ENCODE data around the gene CR1L. TPM values are rescaled to one million over a fixed set of nuclear protein-coding genes. Genes with fewer than 3 reads are reported as not detected.

Gene CR1L
- total and polyA plus RNA-seq, 9 of the 15 experiments (the other 6 are each of a cell fraction or from before 2014, with no cell fraction given), result 10.1 to 74.8 (median 34.3) TPM

DNA sequence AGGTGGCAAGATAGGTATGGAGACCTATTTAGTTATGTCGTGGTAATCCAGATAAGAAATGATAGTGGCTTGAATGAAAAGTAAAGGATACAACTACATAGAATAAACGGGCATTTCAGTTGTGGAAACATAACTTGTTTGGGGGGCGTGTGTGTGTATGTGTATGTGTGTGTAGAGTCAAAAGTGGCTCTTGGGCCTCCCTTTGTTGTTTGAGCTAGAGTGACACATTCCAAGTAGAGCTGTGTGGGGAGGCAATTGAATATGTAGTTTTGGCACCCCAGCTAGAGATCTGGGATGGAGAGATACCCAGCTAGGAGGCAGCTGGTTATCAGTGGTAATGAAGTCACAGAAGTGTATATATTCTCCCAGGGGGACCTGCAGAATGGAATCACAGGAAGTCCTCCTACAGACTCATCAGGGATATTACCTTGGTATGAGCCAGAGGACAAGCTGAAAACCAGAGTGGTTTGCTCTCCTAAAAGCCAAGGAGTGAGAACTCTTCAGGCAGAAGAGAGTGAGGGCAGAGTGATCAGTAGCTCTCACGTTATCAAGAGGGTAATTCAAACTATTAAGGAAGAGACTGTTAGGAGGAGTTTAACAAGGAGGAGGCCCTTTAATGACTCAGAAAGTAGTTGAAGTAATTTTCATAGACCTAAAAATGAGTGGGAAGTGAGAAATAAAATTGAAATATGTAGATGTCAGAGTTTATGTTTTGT, 5.1 kb downstream of the CR1L start (continued):
- TF ChIP-seq, protein P1, sequence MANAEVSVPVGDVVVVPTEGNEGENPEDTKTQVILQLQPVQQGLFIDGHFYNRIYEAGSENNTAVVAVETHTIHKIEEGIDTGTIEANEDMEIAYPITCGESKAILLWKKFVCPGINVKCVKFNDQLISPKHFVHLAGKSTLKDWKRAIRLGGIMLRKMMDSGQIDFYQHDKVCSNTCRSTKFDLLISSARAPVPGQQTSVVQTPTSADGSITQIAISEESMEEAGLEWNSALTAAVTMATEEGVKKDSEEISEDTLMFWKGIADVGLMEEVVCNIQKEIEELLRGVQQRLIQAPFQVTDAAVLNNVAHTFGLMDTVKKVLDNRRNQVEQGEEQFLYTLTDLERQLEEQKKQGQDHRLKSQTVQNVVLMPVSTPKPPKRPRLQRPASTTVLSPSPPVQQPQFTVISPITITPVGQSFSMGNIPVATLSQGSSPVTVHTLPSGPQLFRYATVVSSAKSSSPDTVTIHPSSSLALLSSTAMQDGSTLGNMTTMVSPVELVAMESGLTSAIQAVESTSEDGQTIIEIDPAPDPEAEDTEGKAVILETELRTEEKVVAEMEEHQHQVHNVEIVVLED (CRISPR knock-in tag; IDR thresholded peaks at IDR 0.05), result no peak
- TF ChIP-seq KAT2B (IDR thresholded peaks at IDR 0.05; ENCODE audit: low read depth, low read length) (no peak), SMAD4 (CRISPR knock-in tag; conservative IDR thresholded peaks at IDR 0.05) (peak; percentile 74), ZNF24 (IDR thresholded peaks at IDR 0.05) (peak; percentile 37; the same call in 1 of the 2 replicates), ZNF133 (CRISPR knock-in tag; IDR thresholded peaks at IDR 0.05) (no peak), BMI1 (IDR thresholded peaks at IDR 0.05; ENCODE audit: low read length) (no peak), SP1 (CRISPR knock-in tag; IDR thresholded peaks at IDR 0.05) (peak; percentile 30; the same call in 1 of the 2 replicates), ZNF212 (CRISPR knock-in tag; IDR thresholded peaks at IDR 0.05) (0 out of 2 replicates have a peak, but pooled peaks have one; percentile 40), GTF2E2 (tag; IDR thresholded peaks at IDR 0.05) (no peak), TCF7L2 (IDR thresholded peaks at IDR 0.05; ENCODE audit: low read depth, low read length) (no peak; the same call in 1 of the 2 replicates), DMBX1 (CRISPR knock-in tag; IDR thresholded peaks at IDR 0.05; ENCODE audit: borderline replicate concordance) (peak; percentile 90), CBFA2T3 (IDR thresholded peaks at IDR 0.05) (peak; percentile 99), MTA3 (IDR thresholded peaks at IDR 0.05; ENCODE audit: borderline replicate concordance) (peak; percentile 69; the same call in 1 of the 2 replicates), ZNF583 (CRISPR knock-in tag; IDR thresholded peaks at IDR 0.05) (no peak), CHD2 (IDR thresholded peaks at IDR 0.05; ENCODE audit: low read depth, low read length) (no peak), YBX1 (IDR thresholded peaks at IDR 0.05) (no peak), CBX5 (IDR thresholded peaks at IDR 0.05; ENCODE audit: borderline replicate concordance, low read depth) (0 out of 2 replicates have a peak, but pooled peaks have one; percentile 38)
- TF ChIP-seq, protein P2, sequence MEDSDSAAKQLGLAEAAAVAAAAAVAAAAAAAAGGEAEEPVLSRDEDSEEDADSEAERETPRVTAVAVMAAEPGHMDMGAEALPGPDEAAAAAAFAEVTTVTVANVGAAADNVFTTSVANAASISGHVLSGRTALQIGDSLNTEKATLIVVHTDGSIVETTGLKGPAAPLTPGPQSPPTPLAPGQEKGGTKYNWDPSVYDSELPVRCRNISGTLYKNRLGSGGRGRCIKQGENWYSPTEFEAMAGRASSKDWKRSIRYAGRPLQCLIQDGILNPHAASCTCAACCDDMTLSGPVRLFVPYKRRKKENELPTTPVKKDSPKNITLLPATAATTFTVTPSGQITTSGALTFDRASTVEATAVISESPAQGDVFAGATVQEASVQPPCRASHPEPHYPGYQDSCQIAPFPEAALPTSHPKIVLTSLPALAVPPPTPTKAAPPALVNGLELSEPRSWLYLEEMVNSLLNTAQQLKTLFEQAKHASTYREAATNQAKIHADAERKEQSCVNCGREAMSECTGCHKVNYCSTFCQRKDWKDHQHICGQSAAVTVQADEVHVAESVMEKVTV (CRISPR knock-in tag; IDR thresholded peaks at IDR 0.05), result 0 out of 2 replicates have a peak, but pooled peaks have one; percentile 16
- TF ChIP-seq, protein P3, sequence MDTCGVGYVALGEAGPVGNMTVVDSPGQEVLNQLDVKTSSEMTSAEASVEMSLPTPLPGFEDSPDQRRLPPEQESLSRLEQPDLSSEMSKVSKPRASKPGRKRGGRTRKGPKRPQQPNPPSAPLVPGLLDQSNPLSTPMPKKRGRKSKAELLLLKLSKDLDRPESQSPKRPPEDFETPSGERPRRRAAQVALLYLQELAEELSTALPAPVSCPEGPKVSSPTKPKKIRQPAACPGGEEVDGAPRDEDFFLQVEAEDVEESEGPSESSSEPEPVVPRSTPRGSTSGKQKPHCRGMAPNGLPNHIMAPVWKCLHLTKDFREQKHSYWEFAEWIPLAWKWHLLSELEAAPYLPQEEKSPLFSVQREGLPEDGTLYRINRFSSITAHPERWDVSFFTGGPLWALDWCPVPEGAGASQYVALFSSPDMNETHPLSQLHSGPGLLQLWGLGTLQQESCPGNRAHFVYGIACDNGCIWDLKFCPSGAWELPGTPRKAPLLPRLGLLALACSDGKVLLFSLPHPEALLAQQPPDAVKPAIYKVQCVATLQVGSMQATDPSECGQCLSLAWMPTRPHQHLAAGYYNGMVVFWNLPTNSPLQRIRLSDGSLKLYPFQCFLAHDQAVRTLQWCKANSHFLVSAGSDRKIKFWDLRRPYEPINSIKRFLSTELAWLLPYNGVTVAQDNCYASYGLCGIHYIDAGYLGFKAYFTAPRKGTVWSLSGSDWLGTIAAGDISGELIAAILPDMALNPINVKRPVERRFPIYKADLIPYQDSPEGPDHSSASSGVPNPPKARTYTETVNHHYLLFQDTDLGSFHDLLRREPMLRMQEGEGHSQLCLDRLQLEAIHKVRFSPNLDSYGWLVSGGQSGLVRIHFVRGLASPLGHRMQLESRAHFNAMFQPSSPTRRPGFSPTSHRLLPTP (IDR thresholded peaks at IDR 0.05; ENCODE audit: borderline replicate concordance, extremely low read depth, insufficient read length), result no peak
- TF ChIP-seq, protein P4, sequence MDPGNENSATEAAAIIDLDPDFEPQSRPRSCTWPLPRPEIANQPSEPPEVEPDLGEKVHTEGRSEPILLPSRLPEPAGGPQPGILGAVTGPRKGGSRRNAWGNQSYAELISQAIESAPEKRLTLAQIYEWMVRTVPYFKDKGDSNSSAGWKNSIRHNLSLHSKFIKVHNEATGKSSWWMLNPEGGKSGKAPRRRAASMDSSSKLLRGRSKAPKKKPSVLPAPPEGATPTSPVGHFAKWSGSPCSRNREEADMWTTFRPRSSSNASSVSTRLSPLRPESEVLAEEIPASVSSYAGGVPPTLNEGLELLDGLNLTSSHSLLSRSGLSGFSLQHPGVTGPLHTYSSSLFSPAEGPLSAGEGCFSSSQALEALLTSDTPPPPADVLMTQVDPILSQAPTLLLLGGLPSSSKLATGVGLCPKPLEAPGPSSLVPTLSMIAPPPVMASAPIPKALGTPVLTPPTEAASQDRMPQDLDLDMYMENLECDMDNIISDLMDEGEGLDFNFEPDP (CRISPR knock-in tag; IDR thresholded peaks at IDR 0.05), result no peak

All from K562 (cell line).